Ramos (cell line): ENCODE results near the gene THRA.
"Not testable (repeated sequence)": the region's sequence is repeated elsewhere in the genome, so short reads cannot be mapped to it uniquely, and the experiment has no call there.

Experiments
- in situ Hi-C: fragments of 300-500 bp; cut with MboI; formaldehyde crosslinking; loops from one replicate; pipeline ENCODE4 v1.14.3; 2022; ENCODE audit warnings: low sequenced_read_pairs; ENCODE audit not compliant: unreplicated experiment

Gene THRA

DNA sequence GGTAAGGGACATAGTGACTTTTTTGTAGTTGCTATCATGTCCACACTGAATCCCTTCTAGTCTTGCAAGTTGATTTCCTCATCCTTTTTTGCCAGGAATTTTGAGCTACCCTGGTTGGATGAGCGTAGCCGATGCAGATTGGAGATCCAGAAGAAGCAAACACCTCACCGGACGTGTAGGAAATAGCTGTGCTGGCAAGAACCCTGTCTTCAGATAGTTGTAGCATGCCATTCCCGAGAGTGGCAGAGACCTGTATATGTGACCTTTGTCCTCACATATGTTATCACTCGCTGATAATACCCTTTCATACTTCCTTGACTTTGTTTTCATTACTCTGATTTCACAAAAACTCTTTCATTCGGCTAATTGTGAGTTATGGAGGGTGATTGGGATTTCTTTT lies 71.4 kb downstream of the THRA start:
- in situ Hi-C loops, result no loop called here

DNA sequence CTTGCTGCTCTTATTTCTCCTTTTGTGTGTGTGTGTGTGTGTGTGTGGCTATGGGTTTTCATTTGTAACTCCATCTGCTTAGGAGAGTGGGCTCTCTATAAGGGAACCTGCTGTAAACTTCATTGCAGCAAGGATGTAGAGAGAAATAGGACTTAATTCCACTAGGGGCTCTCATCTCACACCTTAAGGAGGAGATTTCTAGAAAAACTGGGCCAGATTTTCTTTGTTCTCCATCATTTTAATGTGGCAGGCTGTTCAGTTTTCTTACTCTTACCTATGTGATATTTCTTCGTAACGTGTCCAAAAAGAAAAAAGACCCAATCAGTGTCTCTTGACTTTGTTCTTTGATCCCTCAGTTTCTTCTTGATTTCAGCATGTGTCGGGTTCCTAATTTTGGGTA lies 73.1 kb downstream of the THRA start:
- in situ Hi-C loops, result no loop called here

DNA sequence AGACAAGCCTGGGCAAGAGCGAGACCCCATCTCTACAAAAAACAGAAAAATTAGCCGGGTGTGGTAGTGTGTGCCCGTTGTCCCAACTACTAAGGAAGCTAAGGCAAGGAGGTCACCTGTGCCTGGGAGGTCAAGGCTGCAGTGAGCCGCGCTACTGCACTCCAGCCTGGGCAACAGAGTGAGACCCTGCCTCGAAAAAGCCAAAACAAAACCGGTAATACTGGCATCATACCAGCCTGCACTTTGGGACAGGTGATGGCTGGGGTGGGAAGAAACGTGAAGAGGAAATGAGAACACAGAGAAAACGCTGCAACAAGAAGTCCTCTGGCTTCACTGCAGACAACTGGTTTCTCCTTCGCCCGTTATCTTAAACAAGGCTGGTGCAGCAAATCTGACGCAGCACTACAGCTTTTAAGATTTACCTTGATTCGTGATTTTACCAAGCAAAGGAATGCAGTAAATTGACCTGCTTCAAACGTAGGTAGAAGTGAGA lies 76.8 kb downstream of the THRA start:
- in situ Hi-C loops, result no loop called here

DNA sequence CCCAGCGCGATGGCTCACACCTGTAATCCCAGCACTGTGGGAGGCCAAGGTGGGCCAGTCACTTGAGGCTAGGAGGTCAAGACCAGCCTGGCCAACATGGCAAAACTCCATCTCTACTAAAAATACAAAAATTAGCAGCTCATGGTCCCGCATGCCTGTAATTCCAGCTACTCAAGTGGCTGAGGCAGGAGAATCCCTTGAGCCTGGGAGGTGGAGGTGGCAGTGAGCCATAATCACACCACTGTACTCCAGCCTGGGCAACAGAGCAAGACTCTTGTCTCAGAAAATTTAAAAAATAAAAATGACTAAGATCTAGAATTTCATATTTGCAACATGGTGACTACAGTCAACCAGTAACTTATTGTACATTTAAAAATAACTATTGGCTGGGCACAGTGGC lies 80.4 kb downstream of the THRA start:
- in situ Hi-C loops, result not testable (repeated sequence)
